Stimulated activated memory B cell treated with anti-CD40 and anti-IgM and Interleukin-4, amounts not matched to agents 10 μg/mL and 1 μg/mL and 100 μg/mL, for 72 hours (primary cell): ENCODE results near the gene DENND2D.

Source experiments
- ATAC-seq: fragments of 150-1000 bp; cut with Tn5 transposase; 2 replicates; pipeline ENCODE4 v1.10.0; 2021
- H3K27ac Mint-ChIP-seq: one replicate; pipeline ENCODE4 v1.8.0; 2022; ENCODE audit warnings: mild to moderate bottlenecking, mixed read lengths
- H3K27me3 Mint-ChIP-seq: one replicate; pipeline ENCODE4 v1.8.0; 2022; ENCODE audit warnings: mixed read lengths
- H3K36me3 Mint-ChIP-seq: one replicate; pipeline ENCODE4 v1.8.0; 2022; ENCODE audit warnings: mixed read lengths
- H3K4me1 Mint-ChIP-seq: one replicate; pipeline ENCODE4 v1.8.0; 2022; ENCODE audit warnings: mixed read lengths
- H3K4me3 Mint-ChIP-seq: one replicate; pipeline ENCODE4 v1.8.0; 2022; ENCODE audit warnings: mild to moderate bottlenecking, moderate library complexity, mixed read lengths
- H3K9me3 Mint-ChIP-seq: one replicate; pipeline ENCODE4 v1.8.0; 2022; ENCODE audit warnings: mixed read lengths

DENND2D gene

DNA sequence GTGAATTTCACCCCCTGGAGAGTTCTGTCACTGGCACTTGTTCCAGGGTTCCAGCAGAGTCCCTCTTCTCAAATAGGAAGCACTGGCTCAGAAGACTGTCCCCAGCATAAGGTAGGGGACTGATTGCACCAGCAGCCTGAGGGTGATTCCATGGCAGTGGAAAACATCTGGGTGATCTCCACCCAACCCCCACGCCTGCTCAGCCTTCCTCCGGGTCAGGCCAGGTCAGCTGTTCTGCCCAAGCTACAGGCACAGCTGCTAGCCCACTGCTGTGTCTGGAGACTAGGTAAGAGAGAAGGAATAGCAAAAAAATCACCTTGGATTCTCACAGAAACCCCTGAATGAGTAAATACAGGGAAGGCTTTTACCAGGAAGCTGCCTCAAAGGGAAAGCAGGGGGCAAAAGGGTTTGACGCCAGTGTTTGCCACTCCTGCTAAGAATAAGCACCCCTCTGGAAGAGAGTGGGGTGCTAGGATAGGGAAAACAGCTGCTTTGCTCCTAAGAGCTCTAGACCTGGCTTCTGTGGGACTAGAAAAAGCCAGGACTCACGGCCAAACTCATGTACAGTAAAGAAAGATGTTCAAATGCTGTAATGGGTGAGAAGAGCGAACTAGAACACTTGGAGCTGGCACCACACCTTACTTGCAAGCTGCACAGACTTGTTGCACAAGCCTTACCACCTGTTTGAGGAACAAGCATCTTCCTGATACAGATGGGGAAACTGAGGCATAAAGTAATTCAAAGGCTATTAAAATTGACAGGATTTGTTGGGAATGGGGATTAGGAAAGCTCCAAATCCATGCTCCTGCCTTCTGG lies 1.0 kb upstream of the DENND2D start:
- ATAC-seq = no peak
- H3K27ac Mint-ChIP-seq = peak overlapping the region; percentile 88
- peaks cover 22% of the 10 kb centered on the region for H3K36me3 Mint-ChIP-seq

DNA sequence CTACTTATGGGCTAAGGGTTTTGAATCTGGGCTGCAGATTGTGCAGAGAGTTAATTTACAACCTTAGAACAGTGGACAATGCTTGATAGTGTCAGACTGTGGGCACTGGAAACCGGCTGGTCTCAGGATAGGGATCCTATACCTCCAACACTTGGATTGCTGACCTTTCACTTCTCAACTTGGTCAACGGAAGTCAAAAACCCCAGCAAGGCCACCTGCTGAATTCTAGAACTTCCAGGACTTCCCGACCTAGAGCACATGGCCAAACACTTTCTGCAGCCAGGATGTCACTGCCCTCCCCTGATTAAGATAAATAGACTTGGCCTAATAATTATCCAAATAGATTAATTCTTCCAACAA lies 336 bp upstream of the DENND2D start:
- H3K4me1 Mint-ChIP-seq = peaks cover 83% of the 10 kb centered on the region
- H3K36me3 Mint-ChIP-seq = peaks cover 28% of the 10 kb centered on the region
- H3K4me3 Mint-ChIP-seq = peak overlapping the region; percentile 71

More for the DNA sequence above, 1.0 kb upstream of the DENND2D start:
- no peaks in the 10 kb centered on the region for H3K9me3 Mint-ChIP-seq
- peaks cover 84% of the 10 kb centered on the region for H3K4me1 Mint-ChIP-seq
- H3K4me3 Mint-ChIP-seq = peak overlapping the region; percentile 29
- H3K27me3 Mint-ChIP-seq = no peaks in the 10 kb centered on the region

DNA sequence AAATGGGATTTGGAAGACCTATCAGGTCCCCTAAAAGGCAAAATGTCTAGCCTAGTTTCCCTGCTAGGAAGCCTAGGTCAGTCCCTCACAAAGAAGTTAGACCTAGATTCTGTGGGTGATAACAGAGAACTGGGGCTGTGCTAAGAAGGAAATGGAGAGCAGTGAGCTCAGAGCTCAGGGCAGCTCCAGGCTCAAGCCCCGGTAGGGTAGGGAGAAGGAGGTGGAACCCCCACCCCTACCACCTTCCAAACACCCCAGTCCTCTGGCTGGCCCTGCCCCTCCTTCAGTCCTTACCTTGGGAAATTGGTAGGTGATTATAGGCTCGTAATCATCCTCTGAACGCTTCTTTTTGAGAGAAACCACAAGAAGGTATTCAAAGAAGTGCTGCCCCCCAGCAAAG lies 1.1 kb downstream of the DENND2D start:
- Mint-ChIP-seq H3K36me3 (peaks cover 36% of the 10 kb centered on the region), H3K27ac (peak overlapping the region; percentile 88), H3K9me3 (no peaks in the 10 kb centered on the region), H3K27me3 (no peaks in the 10 kb centered on the region), H3K4me3 (peak overlapping the region; percentile 71), H3K4me1 (peaks cover 78% of the 10 kb centered on the region)
- ATAC-seq = no peak

More for the DNA sequence above, 336 bp upstream of the DENND2D start:
- Mint-ChIP-seq H3K27me3 (no peaks in the 10 kb centered on the region), H3K27ac (peak overlapping the region; percentile 88), H3K9me3 (no peaks in the 10 kb centered on the region)
- ATAC-seq = no peak

DNA sequence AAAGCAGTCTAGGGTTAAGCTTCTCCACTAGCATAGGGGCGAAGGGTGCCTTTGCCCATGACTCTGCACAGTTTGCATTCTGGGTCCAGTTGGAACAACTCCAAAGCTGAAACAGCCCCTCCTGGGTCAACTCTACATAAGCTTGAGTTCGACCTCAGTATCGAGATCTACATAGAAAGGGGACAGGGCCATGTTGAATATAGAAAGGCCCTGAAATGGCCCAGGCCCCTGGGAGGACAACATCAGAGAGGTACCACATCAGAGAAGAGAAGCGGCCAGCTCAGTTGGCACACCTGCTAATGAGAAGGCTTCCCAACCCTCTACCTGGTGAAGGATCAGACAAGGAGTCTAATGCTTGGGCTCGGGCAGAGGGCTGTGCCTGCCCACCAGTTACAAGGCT lies 1.6 kb downstream of the DENND2D start:
- H3K9me3 Mint-ChIP-seq = no peaks in the 10 kb centered on the region
- H3K4me1 Mint-ChIP-seq = peaks cover 83% of the 10 kb centered on the region
- H3K4me3 Mint-ChIP-seq = peak overlapping the region; percentile 71
- H3K27me3 Mint-ChIP-seq = no peaks in the 10 kb centered on the region
- H3K27ac Mint-ChIP-seq = peak overlapping the region; percentile 88
- ATAC-seq = no peak
- H3K36me3 Mint-ChIP-seq = peaks cover 36% of the 10 kb centered on the region

DNA sequence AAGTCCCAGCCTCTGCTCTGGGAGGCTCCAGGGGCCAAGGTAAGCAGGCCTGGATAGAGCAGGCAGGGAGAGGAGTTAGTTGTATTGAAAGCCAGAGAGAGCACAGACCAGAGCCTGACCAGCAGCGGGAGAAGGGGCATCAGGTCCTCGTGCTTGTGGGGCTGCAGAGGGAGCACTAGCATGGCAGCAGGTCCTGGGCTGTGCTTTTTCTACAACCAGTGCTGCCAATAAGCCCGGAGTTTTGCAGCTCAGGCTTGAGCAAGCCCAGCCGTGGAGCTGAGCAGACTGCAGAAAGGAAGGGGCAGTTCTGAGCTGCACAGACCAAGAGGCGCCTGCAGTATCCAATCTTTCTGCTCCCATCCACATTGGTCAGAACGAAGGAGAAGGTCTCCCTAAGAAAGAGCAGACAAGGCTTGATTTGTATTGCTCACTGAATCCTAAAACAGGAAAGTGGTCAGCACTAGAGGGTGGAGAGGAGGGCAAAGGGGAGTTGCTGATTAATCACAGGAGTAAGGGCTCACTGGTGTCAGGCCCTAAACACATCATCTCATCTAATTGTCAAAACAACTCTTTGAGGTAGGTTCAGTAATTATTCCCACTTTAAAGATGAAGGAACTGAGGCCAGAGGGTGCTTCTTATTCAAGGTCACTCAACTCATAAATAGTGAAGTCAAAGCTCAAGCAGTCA lies 2.7 kb downstream of the DENND2D start:
- Mint-ChIP-seq H3K4me1 (peaks cover 88% of the 10 kb centered on the region), H3K27ac (peak overlapping the region; percentile 43), H3K9me3 (no peaks in the 10 kb centered on the region), H3K36me3 (peaks cover 36% of the 10 kb centered on the region), H3K27me3 (no peaks in the 10 kb centered on the region), H3K4me3 (peak overlapping the region; percentile 59)
- peak; percentile 56 for ATAC-seq

DNA sequence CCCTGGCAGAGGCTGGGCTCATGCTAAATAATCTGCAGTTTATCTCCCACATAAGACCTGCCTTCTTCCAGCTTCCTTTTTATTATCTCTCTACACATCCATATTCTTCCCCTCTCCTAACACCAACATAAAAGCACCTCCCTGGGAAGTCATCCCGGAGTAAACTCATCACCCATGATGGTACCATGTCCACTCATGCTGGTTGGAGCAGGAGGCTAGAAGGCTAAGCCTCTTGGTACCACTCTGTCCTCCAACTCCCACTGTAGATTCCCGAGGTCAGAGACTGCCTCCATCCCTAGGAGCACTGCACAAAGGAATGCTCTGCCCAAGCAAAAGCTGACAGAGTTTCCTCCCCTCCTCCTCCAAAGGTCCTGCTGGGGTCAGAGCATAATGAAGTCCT lies 4.2 kb downstream of the DENND2D start:
- no peaks in the 10 kb centered on the region for H3K9me3 Mint-ChIP-seq

DNA sequence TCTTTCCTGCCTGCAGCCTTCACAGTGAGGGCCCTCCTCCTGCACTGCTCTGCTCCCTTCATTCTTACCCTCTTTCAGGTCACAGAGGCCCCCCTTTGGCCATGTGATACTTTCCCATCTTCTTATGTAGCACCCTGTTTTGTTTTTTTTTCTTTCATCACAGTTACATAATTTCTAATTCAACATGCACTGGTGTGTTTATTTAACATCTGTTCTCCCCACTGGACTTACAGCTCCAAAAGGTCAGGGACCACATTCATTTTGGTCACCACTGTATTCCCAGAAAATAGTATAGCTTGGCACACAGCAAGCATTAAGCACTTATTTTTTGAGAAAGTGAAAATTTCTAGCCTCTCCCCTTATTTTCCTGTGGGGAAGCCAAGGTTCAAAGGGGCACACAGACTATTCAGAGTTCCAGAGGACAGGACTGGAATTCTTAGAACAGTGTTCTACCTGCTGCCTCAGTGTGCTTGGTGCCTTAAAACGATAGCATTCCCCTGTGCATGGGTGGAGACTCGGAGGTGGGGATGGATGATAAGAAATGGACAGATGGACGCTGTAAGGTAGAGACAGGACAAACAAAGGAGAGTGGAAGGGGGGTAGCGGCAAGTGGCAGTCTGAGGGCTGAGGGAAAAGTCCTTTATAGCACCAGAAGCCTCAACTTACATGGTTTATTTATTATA lies 5.3 kb downstream of the DENND2D start:
- ATAC-seq = no peak
- peak overlapping the region; percentile 72 for H3K27ac Mint-ChIP-seq
- peaks cover 75% of the 10 kb centered on the region for H3K4me1 Mint-ChIP-seq
- peaks cover 49% of the 10 kb centered on the region for H3K36me3 Mint-ChIP-seq
- H3K4me3 Mint-ChIP-seq = no peak overlapping the region
- no peaks in the 10 kb centered on the region for H3K27me3 Mint-ChIP-seq
- no peaks in the 10 kb centered on the region for H3K9me3 Mint-ChIP-seq

More for the DNA sequence above, 4.2 kb downstream of the DENND2D start:
- peak overlapping the region; percentile 43 for H3K27ac Mint-ChIP-seq
- H3K4me1 Mint-ChIP-seq = peaks cover 86% of the 10 kb centered on the region
- no peak overlapping the region for H3K4me3 Mint-ChIP-seq
- no peak for ATAC-seq
- H3K36me3 Mint-ChIP-seq = peaks cover 43% of the 10 kb centered on the region
- no peaks in the 10 kb centered on the region for H3K27me3 Mint-ChIP-seq

DNA sequence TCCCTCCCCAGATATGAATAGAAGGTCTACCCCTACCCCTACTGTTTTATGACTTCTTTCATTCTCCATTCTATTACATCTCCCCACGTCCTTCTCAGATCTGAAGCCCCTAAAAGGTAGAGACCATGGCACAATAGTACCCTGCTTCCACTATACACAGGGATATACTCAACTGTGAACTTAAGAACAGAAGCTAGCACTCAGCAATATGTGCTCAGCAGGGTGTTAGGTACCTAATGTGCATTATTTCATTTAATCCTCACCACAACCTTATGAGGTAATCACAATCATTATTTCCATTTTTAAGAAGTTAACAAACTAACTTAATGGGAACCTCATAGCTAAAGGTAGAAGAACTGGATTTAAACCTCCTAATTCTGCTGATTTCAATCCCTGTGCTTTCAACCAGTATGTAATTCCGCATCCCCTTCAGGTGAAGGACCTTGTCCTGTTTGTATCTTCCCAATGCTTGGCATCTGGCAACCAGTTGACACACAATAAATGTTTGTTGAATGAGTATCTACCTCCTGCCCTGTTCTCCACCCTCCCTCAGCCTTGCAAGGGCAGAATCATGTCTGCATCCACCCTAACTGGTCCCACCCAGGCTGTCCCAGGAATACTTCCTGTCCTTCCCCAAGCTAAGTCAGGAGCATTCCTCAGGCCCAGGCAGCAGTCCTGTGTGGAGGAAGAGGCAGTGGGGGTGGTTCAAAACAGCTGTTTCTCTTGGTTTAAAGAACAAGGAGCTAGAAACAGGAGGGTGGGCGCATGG lies 6.5 kb downstream of the DENND2D start:
- ATAC-seq = no peak
- Mint-ChIP-seq H3K36me3 (peaks cover 57% of the 10 kb centered on the region), H3K4me3 (no peak overlapping the region), H3K27ac (peak overlapping the region; percentile 72), H3K27me3 (no peaks in the 10 kb centered on the region), H3K9me3 (no peaks in the 10 kb centered on the region), H3K4me1 (peaks cover 63% of the 10 kb centered on the region)

DNA sequence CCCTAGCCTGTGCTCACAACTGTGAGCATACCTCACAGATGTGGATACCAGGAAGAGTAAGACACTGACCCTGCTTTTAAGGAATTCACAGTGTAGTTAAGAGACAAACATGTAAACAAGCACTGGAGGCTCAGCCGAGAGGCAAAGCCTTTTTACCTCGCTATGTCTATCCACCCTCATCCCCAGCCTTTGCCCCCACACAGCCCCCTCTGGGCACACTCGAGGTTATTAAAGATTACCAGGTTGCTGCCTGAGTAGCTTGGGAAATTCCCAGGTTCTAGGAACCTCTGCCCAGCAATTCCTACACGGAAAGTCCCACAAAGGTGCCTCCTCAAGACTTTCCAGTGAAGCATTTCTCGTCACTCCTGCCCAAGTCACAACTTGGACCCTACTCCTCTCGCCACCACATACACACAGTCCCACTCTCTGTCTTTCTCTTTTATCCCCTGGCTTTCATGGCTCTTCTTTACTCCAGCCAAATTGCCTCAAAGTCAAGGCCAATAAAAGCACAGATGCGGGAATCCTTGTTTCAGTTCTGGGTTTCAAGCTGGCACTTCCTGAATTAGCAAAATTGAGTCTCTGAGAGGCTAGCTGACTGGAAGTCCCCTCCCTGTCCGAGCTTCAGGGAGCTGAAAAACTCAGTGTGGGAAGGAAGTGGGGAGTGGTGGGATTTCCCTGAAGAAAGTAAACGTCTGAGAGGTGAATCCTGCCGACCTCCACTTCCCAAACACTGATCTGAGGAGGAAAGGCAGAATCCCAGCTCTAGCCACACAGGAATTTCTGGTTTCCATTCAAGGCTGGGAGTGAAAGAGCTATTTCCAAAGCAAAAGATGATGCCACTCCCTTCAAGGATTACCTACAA lies 7.6 kb downstream of the DENND2D start:
- ATAC-seq = peak; percentile 54
- H3K9me3 Mint-ChIP-seq = no peaks in the 10 kb centered on the region
- peaks cover 60% of the 10 kb centered on the region for H3K4me1 Mint-ChIP-seq
- H3K4me3 Mint-ChIP-seq = peak overlapping the region; percentile 14
- no peaks in the 10 kb centered on the region for H3K27me3 Mint-ChIP-seq
- H3K36me3 Mint-ChIP-seq = peaks cover 67% of the 10 kb centered on the region
- H3K27ac Mint-ChIP-seq = peak overlapping the region; percentile 72

DNA sequence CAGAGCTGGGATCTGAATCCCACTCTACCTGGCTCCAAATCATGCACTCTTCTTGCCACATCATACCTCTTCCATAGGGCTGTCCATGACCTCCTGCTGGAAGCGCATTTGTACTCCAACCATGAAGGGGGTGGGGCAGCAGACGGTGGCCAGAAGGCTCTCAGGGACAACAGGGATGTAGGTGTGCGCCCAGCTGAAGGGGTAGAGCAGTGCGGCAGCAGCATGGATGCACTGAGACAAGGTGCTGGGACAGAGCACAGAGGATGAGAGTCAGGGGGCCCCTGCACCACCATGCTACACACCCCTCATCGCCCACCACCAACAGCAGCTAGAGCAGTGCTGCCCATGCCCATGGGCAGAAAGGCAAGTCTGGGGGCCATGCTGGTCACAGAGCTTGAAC lies 8.4 kb downstream of the DENND2D start:
- H3K4me1 Mint-ChIP-seq = peaks cover 52% of the 10 kb centered on the region
- no peak for ATAC-seq
- no peak overlapping the region for H3K4me3 Mint-ChIP-seq
- H3K36me3 Mint-ChIP-seq = peaks cover 67% of the 10 kb centered on the region
- peak overlapping the region; percentile 72 for H3K27ac Mint-ChIP-seq
- H3K9me3 Mint-ChIP-seq = no peaks in the 10 kb centered on the region
- H3K27me3 Mint-ChIP-seq = no peaks in the 10 kb centered on the region

DNA sequence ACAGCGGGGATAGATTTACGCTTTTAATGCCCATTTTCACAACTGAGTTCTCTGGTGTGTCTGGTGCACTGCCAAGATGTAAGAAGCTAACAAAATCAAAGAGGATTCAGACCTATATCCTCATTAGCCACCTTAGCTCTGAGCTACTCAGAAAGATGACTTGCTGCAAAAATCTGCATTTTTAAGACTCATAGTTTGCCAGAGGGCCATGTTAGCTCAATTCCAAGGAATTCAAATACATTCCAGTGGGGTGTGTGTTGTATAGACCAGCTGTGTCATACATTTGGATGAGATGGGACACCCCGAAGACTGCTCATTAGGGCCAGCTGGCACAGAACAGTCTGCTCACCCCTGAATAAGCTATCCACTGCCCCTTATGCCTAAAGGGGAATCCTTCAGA lies 8.9 kb downstream of the DENND2D start:
- Mint-ChIP-seq H3K27me3 (no peaks in the 10 kb centered on the region), H3K4me1 (peaks cover 46% of the 10 kb centered on the region), H3K27ac (peak overlapping the region; percentile 72), H3K9me3 (no peaks in the 10 kb centered on the region), H3K36me3 (peaks cover 67% of the 10 kb centered on the region), H3K4me3 (no peak overlapping the region)
- no peak for ATAC-seq

DNA sequence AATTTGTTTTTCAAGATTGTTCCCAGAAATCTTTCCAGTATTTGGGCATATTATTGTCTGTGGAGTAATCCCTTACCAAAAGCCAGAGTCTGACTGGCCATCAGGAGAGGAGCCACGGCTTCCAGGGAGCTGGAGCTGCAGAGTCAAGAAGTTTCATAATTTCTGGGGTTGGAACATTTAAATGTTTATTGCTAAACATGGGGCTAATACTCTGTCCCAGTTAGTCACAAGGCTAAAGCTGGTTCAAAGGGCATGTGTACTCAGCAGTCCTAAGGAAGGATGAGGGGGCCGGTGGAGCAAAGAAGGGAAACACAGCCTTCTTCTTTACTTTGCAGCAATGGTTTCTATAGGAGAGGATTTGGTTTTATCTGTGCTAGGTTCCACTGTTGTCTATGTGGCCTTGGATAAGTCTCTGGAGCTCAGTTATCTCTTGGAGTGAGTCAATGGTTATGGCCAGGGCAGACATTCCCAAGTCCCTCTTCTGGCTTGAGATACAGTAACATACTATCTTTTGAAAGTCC lies 9.5 kb downstream of the DENND2D start:
- Mint-ChIP-seq H3K4me1 (peaks cover 41% of the 10 kb centered on the region), H3K4me3 (no peak overlapping the region), H3K27me3 (no peaks in the 10 kb centered on the region), H3K9me3 (no peaks in the 10 kb centered on the region), H3K27ac (peak overlapping the region; percentile 72), H3K36me3 (peaks cover 62% of the 10 kb centered on the region)
- no peak for ATAC-seq

DNA sequence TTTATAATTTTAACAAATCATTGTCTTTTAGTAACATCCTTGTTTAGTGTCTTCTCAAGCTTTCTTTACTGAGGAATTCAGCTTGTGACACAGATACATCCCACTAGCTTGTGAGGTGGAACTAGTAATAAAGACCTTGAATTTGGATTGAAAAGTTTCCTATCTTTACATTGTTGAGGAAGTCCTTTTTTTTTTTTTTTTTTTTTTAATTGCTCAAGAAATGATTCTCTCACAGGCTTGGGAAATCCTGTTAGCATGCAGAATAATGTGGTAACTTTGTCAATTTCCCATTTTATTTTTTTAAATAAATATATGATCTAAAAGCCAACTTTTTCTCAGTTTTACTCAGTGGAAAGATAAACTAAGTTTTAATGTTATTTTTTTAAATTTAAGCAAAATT lies 15.8 kb downstream of the DENND2D start:
- Mint-ChIP-seq H3K27me3 (no peaks in the 10 kb centered on the region), H3K36me3 (peaks cover 81% of the 10 kb centered on the region), H3K9me3 (no peaks in the 10 kb centered on the region), H3K4me3 (no peak overlapping the region), H3K27ac (peak overlapping the region; percentile 60), H3K4me1 (peaks cover 32% of the 10 kb centered on the region)
- ATAC-seq = no peak
